ENCODE results near the gene SIX2. TPM values are rescaled to one million over a fixed set of nuclear protein-coding genes. Genes with fewer than 3 reads are reported as not detected.

The SIX2 gene
- total and polyA plus RNA-seq, 2 of the 8 experiments (the other 6 are each of a cell fraction or from before 2014, with no cell fraction given) = 0.47 to 1.0 TPM

DNA sequence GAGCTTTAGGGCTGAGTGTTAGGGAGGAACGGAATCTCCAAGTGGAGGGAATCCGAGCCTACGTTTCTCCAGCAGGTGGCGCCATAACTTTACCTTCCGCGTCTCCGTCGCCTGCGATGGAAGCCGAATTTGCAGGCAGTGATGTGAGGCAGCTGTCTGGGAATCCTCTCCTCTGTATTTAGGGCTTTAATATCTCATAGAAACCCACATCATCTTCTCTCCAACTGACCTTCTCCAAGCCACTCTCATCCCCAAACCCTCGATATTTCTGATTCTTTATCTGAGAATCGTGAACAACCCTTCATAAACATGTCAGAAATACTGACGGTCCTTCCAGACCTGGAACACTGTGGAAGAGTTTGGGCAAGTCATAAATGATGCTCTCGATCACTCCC lies 27.5 kb downstream of the SIX2 start:
- no peak overlapping the region for H4K91ac ChIP-seq (replicated peaks; ENCODE audit: insufficient read length, low read length)
- FAIRE-seq (peak; percentile 91), DNase-seq (ENCODE audit: low read depth in 1 of 2, low spot score in 2 of 2) (peak in 1 of 2 experiments; percentile 93)
- H2BK15ac ChIP-seq (ENCODE audit: low read length) = no peak overlapping the region
- CTCF ChIA-PET (ENCODE audit: partially characterized antibody) = interaction anchor here (0.8 to 7.8 kb wide), 34 partner anchors 9 to 603 kb away, joined by 3 to 105 read pairs (median 5); partner anchors contain the start of gene SIX2
- H3K14ac ChIP-seq (ENCODE audit: insufficient read length) = no peak overlapping the region
- no peak overlapping the region for H2AK5ac ChIP-seq (ENCODE audit: low read depth, low read length)
- no peak overlapping the region for H3K56ac ChIP-seq (replicated peaks; ENCODE audit: insufficient read length, low read depth, low read length)
- no peak overlapping the region for H4K8ac ChIP-seq (ENCODE audit: extremely low read depth, insufficient read depth, low read length)
- H3K27me3 ChIP-seq (replicated peaks in 1 of 4; ENCODE audit: control insufficient read depth in 3 of 4, extremely low read depth in 1 of 4, insufficient read depth in 3 of 4, low read length in 3 of 4) = no peaks in the 10 kb centered on the region
- TF ChIP-seq RNF2 (IDR thresholded peaks at IDR 0.05; ENCODE audit: borderline replicate concordance, low read depth, low read length, missing control alignments, poor library complexity, severe bottlenecking) (no peak), SP2 (IDR thresholded peaks at IDR 0.05; ENCODE audit: low read length) (no peak), RAD21 (IDR thresholded peaks at IDR 0.05 in 1 of 2, conservative IDR thresholded peaks at IDR 0.05 in 1 of 2; ENCODE audit: low read depth in 2 of 2, low read length in 2 of 2) (peak; percentile 98), CBX8 (IDR thresholded peaks at IDR 0.05; ENCODE audit: borderline replicate concordance, low read depth, low read length) (no peak), TEAD4 (IDR thresholded peaks at IDR 0.05; ENCODE audit: low read depth, low read length) (0 out of 2 replicates have a peak, but pooled peaks have one; percentile 39)
- TF ChIP-seq, protein P1, sequence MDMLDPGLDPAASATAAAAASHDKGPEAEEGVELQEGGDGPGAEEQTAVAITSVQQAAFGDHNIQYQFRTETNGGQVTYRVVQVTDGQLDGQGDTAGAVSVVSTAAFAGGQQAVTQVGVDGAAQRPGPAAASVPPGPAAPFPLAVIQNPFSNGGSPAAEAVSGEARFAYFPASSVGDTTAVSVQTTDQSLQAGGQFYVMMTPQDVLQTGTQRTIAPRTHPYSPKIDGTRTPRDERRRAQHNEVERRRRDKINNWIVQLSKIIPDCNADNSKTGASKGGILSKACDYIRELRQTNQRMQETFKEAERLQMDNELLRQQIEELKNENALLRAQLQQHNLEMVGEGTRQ (IDR thresholded peaks at IDR 0.05; ENCODE audit: low read length) = no peak
- TF ChIP-seq, protein P2, sequence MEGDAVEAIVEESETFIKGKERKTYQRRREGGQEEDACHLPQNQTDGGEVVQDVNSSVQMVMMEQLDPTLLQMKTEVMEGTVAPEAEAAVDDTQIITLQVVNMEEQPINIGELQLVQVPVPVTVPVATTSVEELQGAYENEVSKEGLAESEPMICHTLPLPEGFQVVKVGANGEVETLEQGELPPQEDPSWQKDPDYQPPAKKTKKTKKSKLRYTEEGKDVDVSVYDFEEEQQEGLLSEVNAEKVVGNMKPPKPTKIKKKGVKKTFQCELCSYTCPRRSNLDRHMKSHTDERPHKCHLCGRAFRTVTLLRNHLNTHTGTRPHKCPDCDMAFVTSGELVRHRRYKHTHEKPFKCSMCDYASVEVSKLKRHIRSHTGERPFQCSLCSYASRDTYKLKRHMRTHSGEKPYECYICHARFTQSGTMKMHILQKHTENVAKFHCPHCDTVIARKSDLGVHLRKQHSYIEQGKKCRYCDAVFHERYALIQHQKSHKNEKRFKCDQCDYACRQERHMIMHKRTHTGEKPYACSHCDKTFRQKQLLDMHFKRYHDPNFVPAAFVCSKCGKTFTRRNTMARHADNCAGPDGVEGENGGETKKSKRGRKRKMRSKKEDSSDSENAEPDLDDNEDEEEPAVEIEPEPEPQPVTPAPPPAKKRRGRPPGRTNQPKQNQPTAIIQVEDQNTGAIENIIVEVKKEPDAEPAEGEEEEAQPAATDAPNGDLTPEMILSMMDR (IDR thresholded peaks at IDR 0.05; ENCODE audit: control extremely low read depth in 1 of 3, insufficient read depth in 1 of 3, low read depth in 1 of 3, low read length in 3 of 3) = peak; percentile 88 to 95 (median 94)
- POLR2A ChIA-PET (ENCODE audit: partially characterized antibody) = interaction anchor here (1.2 to 1.3 kb wide), 2 partner anchors 30 to 626 kb away, joined by 3 read pairs; no protein-coding TSS in a partner anchor
- H2AFZ ChIP-seq (ENCODE audit: low read length) = no peak overlapping the region
- H3K4me3 ChIP-seq (ENCODE audit: extremely low read depth in 1 of 4, insufficient read depth in 2 of 4, low read depth in 3 of 4, low read length in 4 of 4) = no peak overlapping the region
- no peaks in the 10 kb centered on the region for H3K79me1 ChIP-seq (ENCODE audit: low read depth, low read length)
- no peak overlapping the region for H2BK5ac ChIP-seq (ENCODE audit: low read depth, low read length)
- no peak overlapping the region for H3K9ac ChIP-seq (replicated peaks in 1 of 4; ENCODE audit: extremely low read depth in 1 of 4, low read depth in 3 of 4, low read length in 3 of 4)
- H3K23me2 ChIP-seq (ENCODE audit: low read depth, low read length) = no peaks in the 10 kb centered on the region
- no peaks in the 10 kb centered on the region for H3K79me2 ChIP-seq (ENCODE audit: control insufficient read depth in 1 of 2, insufficient read depth in 2 of 2, low read length in 2 of 2)
- H3K9me3 ChIP-seq (ENCODE audit: insufficient read depth in 2 of 2, low read depth in 1 of 2, low read length in 1 of 2) = no peaks in the 10 kb centered on the region
- no peaks in the 10 kb centered on the region for H4K20me1 ChIP-seq (replicated peaks in 1 of 2; ENCODE audit: control insufficient read depth in 1 of 2, insufficient read depth in 2 of 2, low read length in 2 of 2)
- H3K36me3 ChIP-seq (ENCODE audit: control insufficient read depth in 2 of 4, insufficient read depth in 4 of 4, low read length in 3 of 4) = no peaks in the 10 kb centered on the region
- no peak overlapping the region for H3K18ac ChIP-seq (ENCODE audit: extremely low read depth, low read length)
- no peak overlapping the region for H3K4me2 ChIP-seq (ENCODE audit: insufficient read depth in 1 of 2, low read depth in 2 of 2, low read length in 2 of 2)
- H3K4ac ChIP-seq (replicated peaks; ENCODE audit: insufficient read length, low read depth, low read length) = no peak overlapping the region
- H4K5ac ChIP-seq (ENCODE audit: insufficient read length, low read depth, low read length) = no peak overlapping the region
- no peak overlapping the region for H2BK120ac ChIP-seq (replicated peaks; ENCODE audit: low read depth, low read length)
- no peak overlapping the region for H2BK20ac ChIP-seq (ENCODE audit: low read length)
- no peak overlapping the region for H2BK12ac ChIP-seq (ENCODE audit: low read depth, low read length)
- 17% methylated on average over 14 of the region's 14 CpGs; no CpG with 5 or more reads in 1 of the 2 experiments for WGBS, 2 experiments (ENCODE audit: extremely low coverage in 1 of 2, insufficient coverage in 1 of 2, insufficient read length in 1 of 2, insufficient replicate concordance in 2 of 2, low coverage in 1 of 2, low lambda C conversion rate in 2 of 2, missing lambda C conversion rate in 1 of 2)
- peaks cover 0 to 4% (median 0%) of the 10 kb centered on the region in 4 experiments; a peak in 2 of 7 replicates for H3K4me1 ChIP-seq (replicated peaks in 1 of 4; ENCODE audit: control insufficient read depth in 3 of 4, insufficient read depth in 4 of 4, low read length in 3 of 4)
- H3K23ac ChIP-seq (ENCODE audit: insufficient read length) = no peak overlapping the region
- H3K27ac ChIP-seq (ENCODE audit: low read depth, low read length) = no peak overlapping the region
